IPS-11a (cell line): ENCODE results near the gene NIPA2.
"Not testable (repeated sequence)": the region's sequence is repeated elsewhere in the genome, so short reads cannot be mapped to it uniquely, and the experiment has no call there.

Source experiments
- H3K4me3 ChIP-seq: one replicate; pipeline ENCODE4 v1.5.1; 2013; ENCODE audit warnings: low read depth, low read length, control low read depth

The NIPA2 gene

DNA sequence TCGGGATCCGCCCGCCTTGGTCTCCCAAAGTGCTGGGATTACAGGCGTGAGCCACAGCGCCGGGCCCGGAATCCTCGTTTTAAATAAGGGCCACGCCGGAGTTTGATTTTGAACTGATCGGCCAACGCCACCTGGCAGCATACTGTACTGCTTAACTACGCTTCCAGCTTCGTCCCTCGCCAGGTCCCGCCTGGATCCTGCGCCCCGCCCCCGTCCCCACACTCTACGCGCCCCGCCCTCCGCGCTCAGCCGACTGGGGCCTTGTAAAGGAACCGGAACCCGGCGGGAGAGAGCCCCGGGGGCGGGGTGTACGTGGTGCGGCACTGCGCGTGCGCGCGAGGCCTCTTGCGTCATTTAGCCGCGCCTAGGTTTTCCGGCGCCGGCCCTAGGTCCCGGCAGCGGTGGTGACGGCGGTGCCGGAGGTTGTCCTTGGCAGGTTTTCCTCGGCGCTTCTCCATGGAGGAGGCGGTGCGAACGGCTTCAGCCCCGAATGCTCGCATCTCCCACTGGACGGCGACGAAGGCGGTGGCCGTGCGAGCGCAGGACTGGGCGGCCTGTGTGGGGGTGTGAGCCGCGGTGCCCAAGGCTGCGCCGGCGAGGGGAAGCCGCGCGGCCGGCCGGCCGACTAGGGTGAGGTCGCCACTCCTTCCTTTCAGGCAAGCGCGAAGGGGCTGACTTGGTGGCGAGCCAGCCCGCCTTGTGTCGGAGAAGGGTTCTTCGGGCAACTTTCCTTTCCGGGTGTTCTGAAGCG lies at the start of gene NIPA2:
NIPA2 (plus strand) TSS at position 375 of the 751 bp plus-strand sequence. CDS start 13,066 bp downstream, outside the sequence.
- H3K4me3 ChIP-seq = peak within 1 kb of the TSS; percentile 94

- H3K4me3 ChIP-seq = no peak overlapping the region
These were observed 44.4 kb upstream of the NIPA2 start for GRCh38 chr15:22794063-22794462.

GRCh38 chr15:22794621-22795167 lies 43.8 kb upstream of the NIPA2 start:
- H3K4me3 ChIP-seq = no peak overlapping the region

- H3K4me3 ChIP-seq = no peak overlapping the region
These were observed 43.0 kb upstream of the NIPA2 start for GRCh38 chr15:22795206-22796063.

DNA sequence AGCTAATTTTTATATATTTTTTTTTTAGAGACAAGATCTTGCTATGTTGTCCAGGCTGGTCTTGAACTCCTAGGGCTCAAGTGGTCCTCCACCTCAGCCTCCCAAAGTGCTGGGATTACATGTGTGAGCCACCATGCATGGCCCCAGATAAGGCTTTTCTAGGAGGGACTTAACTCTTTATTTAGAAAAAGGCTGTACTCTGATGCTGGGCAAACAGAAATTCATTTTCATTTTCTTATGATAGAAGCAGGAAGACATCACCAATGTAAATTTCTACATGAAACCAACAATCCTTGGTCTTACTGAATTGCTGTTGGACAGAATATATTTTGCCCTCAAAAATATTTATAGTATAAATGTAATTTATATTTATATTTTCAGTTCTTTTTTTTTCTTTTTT lies 42.4 kb upstream of the NIPA2 start:
- no peak overlapping the region for H3K4me3 ChIP-seq

DNA sequence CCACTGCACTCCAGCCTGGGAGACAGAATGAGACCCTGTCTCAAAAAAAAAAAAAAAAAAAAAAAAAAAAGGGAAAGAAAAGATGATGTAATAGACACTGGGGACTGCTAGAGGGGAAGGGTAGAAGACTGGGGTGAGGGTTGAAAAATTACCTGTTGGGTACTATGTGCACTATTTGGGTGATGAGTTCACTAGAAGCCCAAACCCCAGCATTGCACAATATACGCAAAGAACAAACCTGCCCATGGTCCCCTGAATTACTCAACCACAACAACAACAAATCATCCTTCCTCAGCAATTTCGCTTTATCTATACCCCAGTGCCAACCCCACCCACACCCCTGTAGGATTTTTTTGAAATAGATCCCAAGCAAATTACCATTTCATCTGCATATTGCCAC lies 38.6 kb upstream of the NIPA2 start:
- no peak overlapping the region for H3K4me3 ChIP-seq

GRCh38 chr15:22803006-22803405 lies 35.5 kb upstream of the NIPA2 start:
- not testable (repeated sequence) for H3K4me3 ChIP-seq

- no peak overlapping the region for H3K4me3 ChIP-seq
These were observed 32.3 kb upstream of the NIPA2 start for GRCh38 chr15:22806156-22806555.

- no peak overlapping the region for H3K4me3 ChIP-seq
These were observed 31.8 kb upstream of the NIPA2 start for GRCh38 chr15:22806664-22807063.

DNA sequence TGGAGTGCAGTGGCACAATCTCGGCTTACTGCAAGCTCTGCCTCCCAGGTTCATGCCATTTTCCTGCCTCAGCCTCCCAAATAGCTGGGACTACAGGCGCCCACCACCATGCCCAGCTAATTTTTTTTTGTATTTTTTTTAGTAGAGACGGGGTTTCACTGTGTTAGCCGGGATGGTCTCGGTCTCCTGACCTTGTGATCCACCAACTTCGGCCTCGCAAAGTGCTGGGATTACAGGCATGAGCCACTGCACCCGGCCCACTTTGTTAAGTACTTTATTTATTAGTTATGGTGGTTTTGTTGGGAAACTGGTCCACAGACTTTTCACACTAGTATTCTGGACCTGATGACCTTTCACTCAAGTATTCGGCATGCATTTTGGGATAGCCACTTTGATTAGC lies 30.6 kb upstream of the NIPA2 start:
- H3K4me3 ChIP-seq = not testable (repeated sequence)

DNA sequence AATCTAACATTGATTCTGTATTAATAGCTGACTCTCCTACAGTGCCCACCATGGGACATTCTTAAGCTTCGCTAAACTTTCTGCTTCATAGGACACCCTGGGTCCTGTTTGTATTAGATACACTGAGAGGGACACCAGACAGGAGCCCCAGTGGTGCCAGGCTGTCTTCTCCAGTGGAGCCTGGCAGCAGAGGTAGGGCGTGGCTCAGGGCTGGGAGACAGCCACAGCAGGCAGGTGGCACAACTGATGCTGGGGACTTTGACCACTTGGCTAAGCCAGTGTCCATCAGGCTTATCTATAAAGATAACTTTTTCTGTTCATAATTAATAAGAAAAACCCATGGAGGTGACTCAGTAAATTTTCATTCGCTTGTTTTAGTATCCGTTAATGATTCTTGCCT lies 30.2 kb upstream of the NIPA2 start:
- no peak overlapping the region for H3K4me3 ChIP-seq

DNA sequence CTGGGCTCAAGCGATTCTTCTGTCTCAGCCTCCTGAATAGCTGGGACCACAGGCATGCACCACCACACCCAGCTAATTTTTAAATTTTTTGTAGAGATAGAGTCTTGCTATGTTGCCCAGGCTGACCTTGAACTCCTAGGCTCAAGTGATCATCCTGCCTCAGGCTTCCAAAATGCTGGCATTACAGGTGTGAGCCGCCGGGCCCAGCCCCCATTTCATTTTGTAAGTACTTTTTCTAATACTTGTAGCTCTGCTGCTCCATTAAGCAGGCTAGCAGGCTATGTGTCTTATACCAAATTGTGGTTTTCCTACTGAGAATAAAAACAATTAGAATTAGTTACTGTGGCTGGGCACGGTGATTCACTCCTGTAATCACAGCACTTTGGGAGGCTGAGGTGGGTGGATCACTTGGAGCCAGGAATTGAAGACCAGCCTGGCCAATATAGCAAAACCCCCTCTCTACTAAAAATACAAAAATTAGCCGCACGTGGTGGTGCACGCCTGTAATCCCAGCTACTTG lies 29.6 kb upstream of the NIPA2 start:
- no peak overlapping the region for H3K4me3 ChIP-seq

GRCh38 chr15:22810033-22810852 lies 28.2 kb upstream of the NIPA2 start:
- H3K4me3 ChIP-seq = no peak overlapping the region

DNA sequence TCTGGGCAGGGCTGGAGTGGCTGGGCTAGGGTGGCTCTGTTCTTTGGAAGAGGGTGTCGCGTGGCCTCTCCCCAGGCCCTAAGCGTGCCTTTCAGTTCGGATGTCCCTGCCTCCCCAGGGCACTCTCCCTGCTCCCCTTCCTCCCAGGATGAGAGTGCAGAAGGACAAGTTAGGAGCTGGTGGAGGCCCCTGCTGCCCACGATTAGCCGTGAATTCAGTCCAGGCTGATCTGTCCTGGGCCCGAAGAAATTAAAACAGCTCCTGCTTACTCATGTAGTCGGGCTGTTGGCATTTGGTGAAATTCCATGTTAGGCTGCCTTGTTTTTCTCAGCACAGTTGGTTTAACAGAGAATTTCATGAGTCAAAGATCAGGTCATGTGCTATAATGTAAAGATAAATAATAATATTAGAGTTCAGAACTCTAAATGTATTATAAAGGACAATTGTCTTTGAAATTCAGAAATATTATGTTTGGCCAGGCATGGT lies 27.6 kb upstream of the NIPA2 start:
- H3K4me3 ChIP-seq = no peak overlapping the region

GRCh38 chr15:22811640-22812039 lies 26.8 kb upstream of the NIPA2 start:
- H3K4me3 ChIP-seq = no peak overlapping the region

GRCh38 chr15:22813844-22814243 lies 24.6 kb upstream of the NIPA2 start:
- H3K4me3 ChIP-seq = no peak overlapping the region

GRCh38 chr15:22815766-22816165 lies 22.7 kb upstream of the NIPA2 start:
- H3K4me3 ChIP-seq = no peak overlapping the region

DNA sequence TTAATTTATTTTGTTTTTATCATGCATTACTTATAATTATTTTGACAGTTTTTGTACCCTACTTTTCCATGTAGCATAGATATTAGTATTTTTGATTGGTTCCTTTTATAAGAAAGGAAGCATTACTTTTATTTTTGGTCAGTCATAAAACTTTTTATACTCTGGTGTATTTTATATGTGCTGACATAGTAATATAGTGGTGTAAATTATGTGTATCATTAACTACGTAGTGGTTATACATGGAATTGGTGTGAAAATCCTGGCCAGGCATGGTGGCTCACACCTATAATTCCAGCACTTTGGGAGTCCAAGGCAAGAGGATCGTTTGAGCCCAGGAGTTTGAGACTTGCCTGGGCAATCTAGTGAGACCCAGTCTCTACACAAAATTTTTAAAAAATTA lies 18.8 kb upstream of the NIPA2 start:
- H3K4me3 ChIP-seq = no peak overlapping the region

GRCh38 chr15:22823495-22824128 lies 14.9 kb upstream of the NIPA2 start:
- no peak overlapping the region for H3K4me3 ChIP-seq

DNA sequence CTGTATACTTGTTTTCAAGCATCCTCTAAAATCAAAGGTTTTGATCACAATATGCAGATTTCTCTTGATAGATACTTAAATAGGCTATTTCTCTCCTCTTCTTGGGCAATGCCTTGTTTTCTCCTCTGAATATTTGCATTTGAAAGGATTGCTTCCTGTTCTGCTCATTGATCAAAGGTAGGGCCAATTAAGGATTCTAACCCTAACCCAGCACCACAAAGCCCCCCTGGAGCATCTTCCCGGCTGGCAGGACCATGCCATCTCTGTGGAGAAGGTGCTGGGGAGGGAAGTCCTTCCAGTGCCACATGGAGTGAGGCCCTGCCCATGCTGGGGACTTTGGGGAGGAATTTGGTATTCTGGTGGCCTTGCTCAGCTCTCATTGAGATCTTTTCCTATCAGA lies 11.3 kb upstream of the NIPA2 start:
- no peak overlapping the region for H3K4me3 ChIP-seq
